Measurements from ENCODE around the gene CCDC136.

The CCDC136 gene

DNA sequence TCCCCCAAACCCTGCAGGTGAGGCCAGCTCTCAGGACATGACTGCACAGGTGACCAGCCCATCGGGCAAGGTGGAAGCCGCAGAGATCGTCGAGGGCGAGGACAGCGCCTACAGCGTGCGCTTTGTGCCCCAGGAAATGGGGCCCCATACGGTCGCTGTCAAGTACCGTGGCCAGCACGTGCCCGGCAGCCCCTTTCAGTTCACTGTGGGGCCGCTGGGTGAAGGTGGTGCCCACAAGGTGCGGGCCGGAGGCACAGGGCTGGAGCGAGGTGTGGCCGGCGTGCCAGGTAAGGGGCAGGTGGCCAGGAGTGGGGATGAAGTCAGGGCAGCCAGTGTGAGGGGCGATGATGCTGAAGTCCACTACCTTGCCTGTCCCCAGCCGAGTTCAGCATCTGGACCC lies 62.6 kb downstream of the CCDC136 start:
- H3K4me3 ChIP-seq (ENCODE audit: severe bottlenecking), result no peak overlapping the region
- H3K27me3 ChIP-seq (ENCODE audit: insufficient read depth, poor library complexity, severe bottlenecking), result no peaks in the 10 kb centered on the region
- H3K27ac ChIP-seq (ENCODE audit: poor library complexity, severe bottlenecking), result no peak overlapping the region
- no peak for ATAC-seq (ENCODE audit: low read depth)
- no peak for TF ChIP-seq CTCF (IDR thresholded peaks at IDR 0.05; ENCODE audit: poor library complexity, severe bottlenecking)
- DNase-seq (ENCODE audit: low spot score), result no peak
- H3K4me1 ChIP-seq (ENCODE audit: insufficient read depth, poor library complexity, severe bottlenecking), result no peaks in the 10 kb centered on the region
- no peaks in the 10 kb centered on the region for H3K9me3 ChIP-seq (ENCODE audit: severe bottlenecking)
- no peaks in the 10 kb centered on the region for H3K36me3 ChIP-seq (ENCODE audit: low read depth)

GRCh38 chr7:128855559-128855958 lies 63.8 kb downstream of the CCDC136 start:
- Histone ChIP-seq H3K27me3 (ENCODE audit: insufficient read depth, poor library complexity, severe bottlenecking) (no peaks in the 10 kb centered on the region), H3K36me3 (ENCODE audit: low read depth) (no peaks in the 10 kb centered on the region), H3K4me1 (ENCODE audit: insufficient read depth, poor library complexity, severe bottlenecking) (no peaks in the 10 kb centered on the region), H3K4me3 (ENCODE audit: severe bottlenecking) (no peak overlapping the region), H3K9me3 (ENCODE audit: severe bottlenecking) (no peaks in the 10 kb centered on the region), H3K27ac (ENCODE audit: poor library complexity, severe bottlenecking) (no peak overlapping the region)
- DNase-seq (ENCODE audit: low spot score), result no peak
- no peak for TF ChIP-seq CTCF (IDR thresholded peaks at IDR 0.05; ENCODE audit: poor library complexity, severe bottlenecking)
- ATAC-seq (ENCODE audit: low read depth), result no peak

DNA sequence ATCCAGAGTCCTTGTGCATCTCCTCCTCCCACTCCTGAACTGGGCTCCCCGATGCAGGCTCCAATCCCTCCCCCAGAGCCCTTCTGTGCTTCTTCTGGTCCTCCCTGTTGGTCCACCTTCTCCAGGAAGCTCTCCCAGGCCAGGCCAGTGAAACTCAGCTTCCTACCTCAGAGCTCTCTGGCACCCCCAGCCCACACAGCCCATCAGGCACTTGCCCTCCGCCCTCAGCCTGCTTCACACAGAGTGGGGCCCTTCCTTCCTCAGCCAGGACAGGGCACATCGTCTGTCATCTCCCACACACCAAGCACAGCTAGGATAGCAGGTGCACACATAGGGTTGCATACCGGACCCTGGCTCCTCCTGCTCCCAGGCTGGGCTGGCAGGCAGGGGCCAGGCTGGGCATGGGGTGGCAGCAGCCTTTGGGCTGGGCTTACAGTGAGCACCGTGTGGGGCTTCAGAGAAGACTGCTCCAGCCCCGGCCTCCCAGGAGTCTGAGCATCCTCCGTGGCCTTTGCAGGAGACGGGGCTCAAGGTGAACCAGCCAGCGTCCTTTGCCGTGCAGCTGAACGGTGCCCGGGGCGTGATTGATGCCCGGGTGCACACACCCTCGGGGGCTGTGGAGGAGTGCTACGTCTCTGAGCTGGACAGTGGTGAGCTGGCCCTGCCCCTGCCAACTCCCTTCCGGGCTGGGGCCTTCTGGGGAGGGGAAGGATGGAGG lies 64.4 kb downstream of the CCDC136 start:
- ATAC-seq (ENCODE audit: low read depth) (no peak), DNase-seq (ENCODE audit: low spot score) (no peak)
- TF ChIP-seq CTCF (IDR thresholded peaks at IDR 0.05; ENCODE audit: poor library complexity, severe bottlenecking), result no peak
- H3K4me3 ChIP-seq (ENCODE audit: severe bottlenecking), result no peak overlapping the region
- no peaks in the 10 kb centered on the region for H3K36me3 ChIP-seq (ENCODE audit: low read depth)
- no peaks in the 10 kb centered on the region for H3K9me3 ChIP-seq (ENCODE audit: severe bottlenecking)
- no peak overlapping the region for H3K27ac ChIP-seq (ENCODE audit: poor library complexity, severe bottlenecking)
- H3K27me3 ChIP-seq (ENCODE audit: insufficient read depth, poor library complexity, severe bottlenecking), result no peaks in the 10 kb centered on the region
- no peaks in the 10 kb centered on the region for H3K4me1 ChIP-seq (ENCODE audit: insufficient read depth, poor library complexity, severe bottlenecking)

DNA sequence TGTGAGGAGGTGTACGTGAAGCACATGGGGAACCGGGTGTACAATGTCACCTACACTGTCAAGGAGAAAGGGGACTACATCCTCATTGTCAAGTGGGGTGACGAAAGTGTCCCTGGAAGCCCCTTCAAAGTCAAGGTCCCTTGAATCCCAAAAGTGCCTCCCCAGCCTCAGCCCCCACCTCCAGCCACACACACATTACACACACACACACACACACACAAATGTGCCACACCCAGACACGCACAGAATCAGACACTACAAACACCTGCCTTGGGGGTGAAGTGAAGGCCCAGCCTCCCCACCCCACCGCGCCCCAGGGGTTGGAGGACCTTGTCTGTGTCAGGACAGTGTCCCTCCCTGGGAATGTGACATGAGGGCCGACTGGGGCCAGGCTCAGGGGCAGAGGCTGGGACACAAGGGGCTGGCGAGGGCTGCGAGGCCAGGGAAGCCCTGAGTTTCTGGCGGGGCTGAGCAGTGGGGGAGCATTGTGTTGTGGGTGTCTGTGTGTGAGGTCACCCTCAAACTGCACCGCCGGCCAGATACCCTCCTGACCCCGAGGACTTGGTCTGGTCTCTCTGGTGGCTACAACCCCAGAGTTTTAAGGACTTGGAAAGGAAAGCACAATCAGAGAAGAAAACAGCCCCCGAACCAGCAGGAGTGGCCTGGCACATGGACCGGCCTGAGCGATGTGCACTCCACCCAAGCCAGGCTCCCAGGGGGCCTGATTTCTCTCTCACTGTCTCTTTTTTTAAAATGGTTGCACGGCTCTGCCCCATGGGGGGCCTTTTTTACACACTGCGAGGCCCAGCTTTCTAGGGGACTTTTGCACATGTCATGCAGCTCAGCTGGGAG lies 66.8 kb downstream of the CCDC136 start:
- H3K36me3 ChIP-seq (ENCODE audit: low read depth), result no peaks in the 10 kb centered on the region
- H3K4me1 ChIP-seq (ENCODE audit: insufficient read depth, poor library complexity, severe bottlenecking), result peaks cover under 1% of the 10 kb centered on the region
- H3K27me3 ChIP-seq (ENCODE audit: insufficient read depth, poor library complexity, severe bottlenecking), result no peaks in the 10 kb centered on the region
- no peak for ATAC-seq (ENCODE audit: low read depth)
- no peak overlapping the region for H3K27ac ChIP-seq (ENCODE audit: poor library complexity, severe bottlenecking)
- DNase-seq (ENCODE audit: low spot score), result no peak
- H3K4me3 ChIP-seq (ENCODE audit: severe bottlenecking), result no peak overlapping the region
- no peak for TF ChIP-seq CTCF (IDR thresholded peaks at IDR 0.05; ENCODE audit: poor library complexity, severe bottlenecking)
- no peaks in the 10 kb centered on the region for H3K9me3 ChIP-seq (ENCODE audit: severe bottlenecking)
